Measurements from ENCODE around the gene DBNL.

The DBNL gene

DNA sequence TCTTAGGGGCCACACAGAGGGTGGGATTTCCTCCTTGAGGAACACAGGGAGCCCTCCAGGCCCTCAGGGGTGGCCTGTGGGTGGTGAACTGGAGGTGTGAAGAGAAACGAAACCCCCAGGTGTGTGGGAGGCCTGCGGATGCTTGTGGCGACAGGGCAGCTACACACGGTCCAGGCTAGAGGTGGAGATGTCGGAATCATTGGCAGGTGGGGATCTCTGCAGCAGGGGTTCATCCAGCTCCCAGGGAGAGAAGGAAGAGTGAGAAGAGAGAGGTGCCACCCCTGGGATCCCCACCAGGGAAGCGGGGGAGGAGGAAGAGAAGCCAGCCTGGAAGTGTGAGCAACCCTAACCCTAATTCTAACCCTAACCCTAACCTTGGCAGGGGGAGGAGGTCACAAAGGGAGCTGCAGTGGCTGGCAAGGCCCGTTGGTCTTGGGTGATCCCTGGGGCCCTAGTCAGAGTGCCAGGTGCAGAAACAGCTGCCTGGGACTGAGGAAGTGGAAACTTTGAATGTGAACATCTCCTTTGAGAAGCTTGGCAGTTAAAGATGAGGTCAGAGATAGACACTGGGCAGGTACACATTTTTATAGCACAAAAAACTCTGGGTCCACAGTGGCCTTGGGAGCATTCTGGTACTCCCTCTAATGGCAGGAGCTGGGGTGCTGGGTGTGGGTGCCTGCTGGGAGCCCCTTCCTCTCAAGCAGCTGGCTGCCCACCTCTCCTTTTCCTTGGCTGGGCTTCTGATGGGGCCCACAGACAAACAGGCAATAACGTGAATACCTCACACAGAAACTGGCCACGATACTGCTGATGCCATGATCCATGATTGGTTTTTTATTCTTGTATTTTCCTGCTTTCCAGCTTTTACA lies 52.8 kb downstream of the DBNL start:
- no peaks in the 10 kb centered on the region for H3K27me3 ChIP-seq
- H3K27ac ChIP-seq, result peak overlapping the region; percentile 30 to 97 (median 84); a peak in 20 of 22 replicates
- H3K9me3 ChIP-seq (replicated peaks in 1 of 11), result peaks cover 0 to 9% (median 5%) of the 10 kb centered on the region in 11 experiments; a peak in 8 of 22 replicates
- peak overlapping the region in 9 of 11 experiments; percentile 18 to 84 (median 70); a peak in 18 of 22 replicates for H3K9ac ChIP-seq
- no peaks in the 10 kb centered on the region for H4K20me1 ChIP-seq
- H3K36me3 ChIP-seq, result no peaks in the 10 kb centered on the region
- no peak for TF ChIP-seq Cebpa-rat (IDR thresholded peaks at IDR 0.05)
- peaks cover 89 to 100% (median 100%) of the 10 kb centered on the region in 10 experiments for H3K4me1 ChIP-seq
- H3K4me2 ChIP-seq, result peak overlapping the region; percentile 65 to 97 (median 85)
- peak overlapping the region in 2 of 10 experiments; percentile 18 to 35; a peak in 2 of 20 replicates for H3K4me3 ChIP-seq

GRCh38 chr7:44098092-44099068 lies 53.9 kb downstream of the DBNL start:
- peaks cover 90 to 100% (median 100%) of the 10 kb centered on the region in 10 experiments for H3K4me1 ChIP-seq
- H3K27me3 ChIP-seq, result no peaks in the 10 kb centered on the region; a peak in 1 of 22 replicates
- no peak overlapping the region for H3K4me3 ChIP-seq
- peaks cover 0 to 5% (median 2%) of the 10 kb centered on the region in 11 experiments; a peak in 8 of 22 replicates for H3K9me3 ChIP-seq (replicated peaks in 1 of 11)
- H3K4me2 ChIP-seq, result peak overlapping the region; percentile 65 to 97 (median 85)
- peak overlapping the region; percentile 1 to 97 (median 84); a peak in 20 of 22 replicates for H3K27ac ChIP-seq
- peak overlapping the region in 8 of 11 experiments; percentile 59 to 84 (median 74); a peak in 16 of 22 replicates for H3K9ac ChIP-seq
- no peaks in the 10 kb centered on the region for H3K36me3 ChIP-seq
- peak in 2 of 11 experiments; percentile 51 to 54; a peak in 2 of 22 replicates for TF ChIP-seq Cebpa-rat (IDR thresholded peaks at IDR 0.05)
- H4K20me1 ChIP-seq, result no peaks in the 10 kb centered on the region

- Histone ChIP-seq H3K4me1 (peaks cover 84 to 93% (median 92%) of the 10 kb centered on the region in 10 experiments), H3K4me3 (no peak overlapping the region), H3K9ac (peak overlapping the region in 10 of 11 experiments; percentile 64 to 89 (median 74); a peak in 17 of 22 replicates), H3K9me3 (replicated peaks in 1 of 11) (no peaks in the 10 kb centered on the region), H3K27ac (peak overlapping the region; percentile 77 to 97 (median 89); a peak in 21 of 22 replicates), H3K36me3 (no peaks in the 10 kb centered on the region), H4K20me1 (peaks cover 0 to 2% (median 0%) of the 10 kb centered on the region in 11 experiments; a peak in 4 of 22 replicates), H3K4me2 (peak overlapping the region; percentile 81 to 97 (median 91)), H3K27me3 (no peaks in the 10 kb centered on the region; a peak in 1 of 22 replicates)
- TF ChIP-seq Cebpa-rat (IDR thresholded peaks at IDR 0.05), result no peak
Measured at GRCh38 chr7:44099669-44100068, 55.2 kb downstream of the DBNL start.

DNA sequence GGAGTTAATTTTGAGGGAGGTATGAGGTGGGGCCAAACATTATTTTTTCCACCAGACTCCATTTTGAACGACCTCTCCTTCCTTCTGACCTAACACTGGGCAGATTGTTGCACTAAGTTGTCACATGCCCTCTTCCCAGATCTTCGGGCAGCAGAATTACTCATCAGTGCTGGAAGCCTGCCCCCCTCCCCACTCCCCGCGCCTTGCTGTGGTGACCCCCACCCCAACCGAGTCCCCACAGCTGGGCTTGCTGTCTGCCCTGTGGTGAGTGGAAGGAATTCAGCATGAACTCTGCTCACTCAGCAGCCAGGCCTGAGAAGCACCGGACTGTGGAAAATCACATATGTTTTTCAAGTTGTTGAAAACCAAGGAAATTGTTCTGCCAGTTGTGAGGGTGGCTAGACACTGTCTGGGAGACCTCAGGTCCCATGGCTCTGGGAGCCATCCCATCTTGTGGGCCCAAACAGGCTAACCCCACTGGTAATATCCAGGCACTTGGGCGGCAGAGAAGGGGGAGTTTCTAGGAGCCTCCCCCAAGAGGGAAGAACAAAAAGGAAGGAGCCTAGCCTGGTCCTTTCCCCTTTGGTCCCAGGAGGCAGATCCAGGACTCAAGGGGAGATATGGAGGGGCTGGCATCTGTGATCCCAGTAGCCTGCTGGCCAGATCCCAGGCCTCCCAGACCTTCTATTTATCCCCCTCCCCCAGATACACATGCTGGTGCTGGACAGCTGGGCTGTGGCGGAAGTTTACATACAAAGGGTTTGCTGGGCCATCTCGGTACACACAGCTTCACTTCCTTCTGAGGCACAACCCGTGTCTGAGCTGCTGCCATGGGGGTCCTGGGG lies 56.2 kb downstream of the DBNL start:
- no peaks in the 10 kb centered on the region; a peak in 1 of 22 replicates for H3K27me3 ChIP-seq
- H3K9ac ChIP-seq, result peak overlapping the region; percentile 53 to 89 (median 73); a peak in 21 of 22 replicates
- TF ChIP-seq Cebpa-rat (IDR thresholded peaks at IDR 0.05), result no peak
- peak overlapping the region; percentile 81 to 97 (median 91) for H3K4me2 ChIP-seq
- peaks cover 83 to 92% (median 90%) of the 10 kb centered on the region in 10 experiments for H3K4me1 ChIP-seq
- H4K20me1 ChIP-seq, result peaks cover 0 to 12% (median 9%) of the 10 kb centered on the region in 11 experiments; a peak in 17 of 22 replicates
- H3K36me3 ChIP-seq, result no peaks in the 10 kb centered on the region
- peak overlapping the region; percentile 77 to 97 (median 89) for H3K27ac ChIP-seq
- H3K9me3 ChIP-seq (replicated peaks in 1 of 11), result no peaks in the 10 kb centered on the region
- peak overlapping the region in 5 of 10 experiments; percentile 3 to 50 (median 17); a peak in 5 of 20 replicates for H3K4me3 ChIP-seq

- H3K4me3 ChIP-seq, result peak overlapping the region in 5 of 10 experiments; percentile 3 to 50 (median 17); a peak in 5 of 20 replicates
- TF ChIP-seq Cebpa-rat (IDR thresholded peaks at IDR 0.05), result no peak
- peak overlapping the region; percentile 77 to 97 (median 89) for H3K27ac ChIP-seq
- peaks cover 0 to 19% (median 16%) of the 10 kb centered on the region in 11 experiments; a peak in 18 of 22 replicates for H4K20me1 ChIP-seq
- H3K27me3 ChIP-seq, result no peaks in the 10 kb centered on the region; a peak in 1 of 22 replicates
- peak overlapping the region; percentile 53 to 89 (median 73); a peak in 21 of 22 replicates for H3K9ac ChIP-seq
- H3K4me2 ChIP-seq, result peak overlapping the region; percentile 81 to 97 (median 91)
- H3K9me3 ChIP-seq (replicated peaks in 1 of 11), result no peaks in the 10 kb centered on the region
- H3K4me1 ChIP-seq, result peaks cover 86 to 93% (median 90%) of the 10 kb centered on the region in 10 experiments
- peaks cover 0 to 7% (median 5%) of the 10 kb centered on the region in 11 experiments; a peak in 11 of 22 replicates for H3K36me3 ChIP-seq
Measured at GRCh38 chr7:44101303-44101965, 56.9 kb downstream of the DBNL start.

DNA sequence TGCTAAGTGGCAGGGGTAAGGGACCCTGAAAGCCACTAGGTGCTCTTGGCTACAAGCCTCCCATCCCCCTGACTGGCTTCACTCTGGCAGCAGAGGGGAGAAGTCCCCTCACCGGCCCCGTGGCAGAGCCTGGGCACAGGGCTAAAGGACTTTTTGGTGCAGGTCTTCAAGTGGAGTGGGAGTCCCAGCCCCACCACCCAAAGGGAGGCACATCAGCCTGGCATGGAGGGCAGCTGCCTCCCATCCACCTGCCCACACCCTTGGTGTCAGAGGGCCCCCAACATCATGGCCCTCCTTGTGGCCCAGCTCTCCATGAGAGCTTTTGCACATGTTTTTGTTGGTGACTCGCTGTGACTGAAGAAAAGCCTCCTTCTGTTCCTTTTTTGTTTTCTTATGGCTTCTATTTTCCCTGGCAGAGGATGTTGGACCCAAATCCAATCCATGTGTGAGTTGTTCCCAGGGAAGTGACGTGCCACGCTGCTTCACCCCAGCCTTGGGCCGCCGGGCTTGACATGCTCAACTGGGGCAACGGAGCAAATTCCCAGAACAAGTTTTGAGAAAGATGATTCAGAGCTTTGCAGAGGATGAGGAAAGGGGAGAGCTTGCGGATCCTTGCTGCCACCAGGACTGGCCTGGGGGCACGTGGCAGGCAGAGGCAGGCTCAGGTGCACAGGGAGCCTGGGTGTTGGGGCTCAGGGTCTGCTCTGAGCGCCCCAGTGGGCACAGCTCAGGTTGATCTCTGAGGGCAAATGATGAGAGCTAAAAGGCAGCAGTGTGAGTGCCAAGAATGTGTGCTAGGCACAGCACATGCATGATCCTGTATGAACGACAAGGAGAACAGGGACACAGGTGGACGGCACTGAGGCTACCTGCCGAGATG lies 57.7 kb downstream of the DBNL start:
- Histone ChIP-seq H3K9ac (peak overlapping the region in 9 of 11 experiments; percentile 1 to 89 (median 79); a peak in 12 of 22 replicates), H4K20me1 (peaks cover 0 to 27% (median 24%) of the 10 kb centered on the region in 11 experiments; a peak in 18 of 22 replicates), H3K4me3 (peak overlapping the region in 3 of 10 experiments; percentile 3 to 84 (median 76); a peak in 4 of 20 replicates), H3K36me3 (peaks cover 0 to 15% (median 13%) of the 10 kb centered on the region in 11 experiments; a peak in 18 of 22 replicates), H3K27me3 (no peaks in the 10 kb centered on the region; a peak in 1 of 22 replicates), H3K27ac (peak overlapping the region in 9 of 11 experiments; percentile 84 to 97 (median 91); a peak in 18 of 22 replicates), H3K9me3 (replicated peaks in 1 of 11) (no peaks in the 10 kb centered on the region), H3K4me2 (peak overlapping the region; percentile 81 to 97 (median 91)), H3K4me1 (peaks cover 81 to 93% (median 90%) of the 10 kb centered on the region in 10 experiments)
- TF ChIP-seq Cebpa-rat (IDR thresholded peaks at IDR 0.05), result no peak

Data from BLaER1 treated with 17β-estradiol and CSF1 and Interleukin-3, amounts not matched to agents 10 nM and 100 nM (cell line).